ENCODE measurements around the gene NR5A1.

Gene NR5A1

GRCh38 chr9:124514125-124514524, 6.9 kb upstream of the NR5A1 start:
- no peak for DNase-seq (ENCODE audit: low spot score)

- no peak for DNase-seq (ENCODE audit: low spot score)
These were observed 6.3 kb upstream of the NR5A1 start for GRCh38 chr9:124513376-124513994.

GRCh38 chr9:124512806-124513204, 5.6 kb upstream of the NR5A1 start:
- DNase-seq (ENCODE audit: low spot score): no peak

- DNase-seq (ENCODE audit: low spot score): no peak
These were observed 4.9 kb upstream of the NR5A1 start for GRCh38 chr9:124511891-124512805.

DNA sequence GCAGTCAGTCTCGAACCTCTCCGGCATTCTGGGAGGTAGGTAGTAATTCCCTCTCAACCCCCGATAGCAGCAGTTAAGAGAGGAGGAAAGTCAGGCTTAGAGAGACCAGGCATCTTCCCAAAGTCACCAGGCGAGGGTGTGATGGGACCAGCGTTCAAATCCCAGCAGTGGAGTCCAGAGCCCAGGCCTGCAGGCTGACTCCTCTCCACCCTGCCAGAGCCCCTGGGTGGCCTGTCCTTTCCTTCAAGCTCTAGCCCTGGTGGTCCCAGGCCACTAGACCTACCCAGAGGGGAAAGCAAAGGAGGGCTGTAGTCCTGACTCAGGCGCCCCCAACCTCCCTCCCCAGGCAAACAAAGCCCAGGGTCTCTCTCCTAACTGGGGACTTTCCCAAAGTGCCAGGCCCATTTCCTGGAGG, 4.2 kb upstream of the NR5A1 start:
- DNase-seq (ENCODE audit: low spot score): no peak

- peak; percentile 18 for DNase-seq (ENCODE audit: low spot score)
These were observed 3.6 kb upstream of the NR5A1 start for GRCh38 chr9:124510650-124511425.

DNA sequence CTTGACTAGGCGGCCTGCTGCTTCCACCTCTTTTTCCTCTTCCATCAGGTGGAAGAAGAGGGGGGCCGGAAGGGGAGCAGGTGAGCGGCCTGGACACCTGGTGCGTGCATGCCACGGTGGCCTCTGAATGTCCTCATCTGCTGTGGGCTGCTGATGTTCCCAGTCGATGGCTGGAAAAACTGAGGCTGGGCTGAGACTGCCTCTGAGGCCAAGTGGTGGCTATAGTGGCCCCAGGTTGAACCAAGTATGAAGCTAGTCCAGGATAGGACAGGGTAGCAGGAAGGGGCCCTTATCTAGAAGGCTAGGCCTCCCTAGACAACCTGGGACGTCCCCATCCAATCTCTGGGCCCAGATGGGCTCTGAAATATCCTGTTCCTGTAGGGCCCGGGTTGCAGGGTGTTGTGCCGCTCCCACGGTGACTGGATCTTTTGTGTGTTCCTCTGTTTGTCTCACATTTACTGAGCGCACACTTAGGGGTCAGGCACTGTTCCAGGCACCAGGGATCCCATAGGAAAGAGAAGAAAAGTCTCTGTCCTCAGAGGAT, 753 bp upstream of the NR5A1 start:
- no peak for DNase-seq (ENCODE audit: low spot score)

DNA sequence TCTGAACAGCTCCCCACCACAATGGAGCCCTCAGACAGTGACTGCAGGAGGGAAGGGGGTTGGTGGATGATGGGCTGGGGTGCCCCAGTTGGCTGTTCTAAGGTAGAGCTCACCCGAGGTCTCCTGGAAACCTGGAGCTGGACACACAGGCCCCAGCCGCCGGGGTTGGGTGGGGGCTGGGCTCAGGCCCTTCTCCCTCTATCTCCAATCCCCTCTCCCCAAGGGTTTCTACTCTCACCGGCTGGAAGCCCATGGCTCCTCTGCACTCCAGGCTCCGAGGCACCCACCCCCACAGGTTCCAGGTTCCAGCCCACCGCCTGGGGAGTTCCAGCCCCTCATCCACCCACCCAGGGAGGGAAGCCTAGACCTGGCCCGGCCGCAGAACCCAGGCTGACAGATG, 766 bp downstream of the NR5A1 start:
- no peak for DNase-seq (ENCODE audit: low spot score)

- no peak for DNase-seq (ENCODE audit: low spot score)
These were observed 1.3 kb downstream of the NR5A1 start for GRCh38 chr9:124505901-124506346.

- DNase-seq (ENCODE audit: low spot score): no peak
These were observed 1.9 kb downstream of the NR5A1 start for GRCh38 chr9:124505006-124505900.

- no peak for DNase-seq (ENCODE audit: low spot score)
These were observed 2.6 kb downstream of the NR5A1 start for GRCh38 chr9:124504530-124505005.

- no peak for DNase-seq (ENCODE audit: low spot score)
These were observed 3.3 kb downstream of the NR5A1 start for GRCh38 chr9:124503713-124504529.

DNA sequence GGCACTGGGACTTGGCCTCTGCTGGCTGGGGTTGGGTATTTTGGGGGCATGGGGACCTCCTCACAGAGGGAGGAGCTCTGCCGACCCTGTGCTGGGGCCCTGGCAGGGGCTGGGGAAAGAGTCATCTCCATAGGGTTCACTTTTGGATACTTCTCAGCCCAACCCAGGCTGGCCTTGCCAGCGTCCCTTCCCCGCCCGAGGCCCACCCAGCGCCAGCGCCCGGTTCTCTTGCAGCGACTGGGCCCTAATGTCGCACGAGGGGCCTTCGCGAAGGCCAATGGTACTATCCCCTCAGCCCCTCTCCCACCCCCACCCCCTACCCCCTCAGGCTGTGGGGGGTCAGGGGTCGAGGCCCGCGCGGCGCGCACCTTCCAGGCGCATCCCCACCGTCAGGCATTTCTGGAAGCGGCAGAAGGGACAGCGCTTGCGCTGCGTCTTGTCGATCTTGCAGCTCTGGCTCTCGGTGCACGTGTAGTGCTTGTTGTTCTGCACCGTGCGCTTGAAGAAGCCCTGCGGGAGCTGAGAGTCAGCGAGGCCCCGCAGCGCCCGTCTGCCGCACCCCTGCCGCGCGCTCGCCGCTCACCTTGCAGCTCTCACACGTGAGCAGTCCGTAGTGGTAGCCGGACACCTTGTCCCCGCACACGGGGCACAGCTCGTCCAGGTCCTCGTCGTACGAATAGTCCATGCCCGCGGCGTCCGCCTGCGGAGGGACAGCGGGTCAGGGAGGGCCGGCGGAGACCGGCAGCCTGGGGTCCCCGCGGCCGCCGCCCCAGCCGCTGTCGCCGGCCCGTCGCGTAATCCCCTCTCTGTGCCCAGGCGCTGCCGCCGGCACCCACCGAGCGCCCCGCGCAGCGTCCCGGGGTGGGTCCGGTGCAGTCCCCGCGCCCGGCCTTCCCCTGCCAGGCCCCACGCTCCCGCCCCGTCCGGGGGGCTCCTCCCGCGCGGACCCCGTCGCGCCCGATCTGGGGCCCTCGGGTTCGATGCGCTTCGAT, 4.2 kb downstream of the NR5A1 start:
- DNase-seq (ENCODE audit: low spot score): no peak

DNA sequence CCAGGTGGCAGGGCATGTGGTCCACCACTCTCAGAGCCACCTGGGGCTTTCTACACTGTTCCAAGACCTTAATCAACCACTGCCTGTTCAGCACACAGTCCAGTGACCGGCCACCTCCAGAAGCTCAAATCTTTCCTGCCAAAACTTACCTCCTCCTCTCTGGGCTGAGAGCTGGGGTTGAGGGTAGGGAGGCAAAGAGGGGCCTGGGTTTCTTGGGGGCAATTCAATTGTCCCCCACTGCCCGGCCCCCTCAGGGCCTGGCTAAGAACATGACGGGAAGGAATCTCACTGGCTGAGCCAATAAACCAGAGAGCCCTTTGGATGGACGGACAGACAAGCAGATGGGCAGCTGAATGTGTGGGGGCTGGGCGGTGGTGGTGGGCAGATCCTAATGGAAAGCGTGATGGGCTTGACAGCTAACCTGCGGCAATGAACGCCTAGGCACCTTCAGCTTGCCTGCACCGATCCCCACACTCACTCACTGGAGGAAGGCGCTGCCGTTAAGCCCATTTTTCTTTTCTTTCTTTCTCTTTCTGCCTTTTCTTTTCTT, 5.4 kb downstream of the NR5A1 start:
- DNase-seq (ENCODE audit: low spot score): no peak

DNA sequence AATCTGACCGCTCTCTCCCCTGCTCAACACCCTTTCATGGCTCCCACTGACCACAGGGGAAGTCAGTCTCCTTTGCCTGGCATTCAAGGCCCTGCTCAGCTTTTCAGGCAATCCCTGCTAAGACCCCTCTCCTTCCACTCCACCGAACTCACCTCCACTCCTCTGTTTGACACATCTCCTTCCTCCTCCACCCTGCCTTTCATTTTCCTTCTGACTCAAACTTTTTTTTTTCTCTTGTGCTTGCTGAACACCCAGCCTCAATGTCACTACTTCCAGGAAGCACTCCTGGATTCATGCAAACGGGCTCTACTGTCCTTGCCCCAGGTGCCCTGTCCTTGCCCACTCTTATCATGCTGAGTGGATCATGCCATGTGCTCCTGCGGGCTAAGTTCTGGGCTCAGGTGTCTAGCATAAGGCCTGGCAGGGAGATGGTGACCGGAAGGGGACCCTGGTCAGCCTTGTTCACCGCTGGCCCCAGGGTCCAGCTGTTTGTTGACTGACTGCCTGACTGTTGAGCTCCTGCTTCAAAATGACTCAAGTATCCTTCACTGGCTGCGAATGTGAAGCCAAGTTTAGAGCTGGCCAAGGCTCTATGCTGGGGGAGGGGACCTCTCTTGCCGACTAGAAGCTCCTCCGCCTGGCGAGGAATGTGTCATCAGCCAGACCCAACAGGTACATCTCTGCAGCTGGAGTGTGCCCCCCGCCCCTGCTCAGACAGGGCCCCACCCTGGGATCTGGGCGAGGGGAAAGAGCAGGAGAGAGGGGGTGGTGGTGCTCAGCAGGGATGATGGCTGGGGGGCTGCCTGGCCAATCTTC, 6.2 kb downstream of the NR5A1 start:
- DNase-seq (ENCODE audit: low spot score): no peak

DNA sequence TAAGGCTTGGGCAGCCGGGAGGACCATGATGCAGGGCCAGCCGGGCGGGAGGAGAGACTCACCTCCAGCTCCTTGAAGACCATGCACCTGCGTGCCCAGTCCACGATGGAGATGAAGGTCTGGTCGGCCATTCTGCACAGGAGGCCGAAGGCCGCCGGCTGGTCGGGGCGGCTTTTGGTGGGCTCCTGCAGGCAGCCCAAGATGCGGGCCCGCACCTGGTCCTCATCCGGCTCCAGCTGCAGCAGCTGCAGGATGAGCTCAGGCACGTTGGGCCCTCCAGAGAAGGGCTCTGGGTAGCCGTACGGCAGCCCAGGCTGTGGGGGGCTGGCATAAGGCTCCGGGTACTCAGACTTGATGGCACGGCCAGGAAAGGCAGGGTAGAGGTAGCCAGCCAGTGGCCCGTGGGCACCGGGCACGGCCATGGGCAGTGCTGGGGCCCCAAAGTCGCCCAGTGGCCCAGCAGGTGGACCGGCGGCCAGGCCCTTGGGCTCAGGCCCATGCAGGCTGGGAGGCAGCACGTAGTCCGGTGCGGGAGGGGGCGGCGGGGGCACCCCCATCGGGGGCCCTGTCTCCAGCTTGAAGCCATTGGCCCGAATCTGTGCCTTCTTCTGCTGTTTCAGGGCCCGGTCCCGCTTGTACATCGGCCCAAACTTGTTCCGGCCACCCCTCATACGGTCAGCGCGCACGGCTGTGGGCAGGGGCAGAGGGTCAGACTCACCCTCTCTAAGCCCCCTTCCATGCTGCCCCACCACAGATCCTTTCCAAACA, 7.0 kb downstream of the NR5A1 start:
- no peak for DNase-seq (ENCODE audit: low spot score)

DNA sequence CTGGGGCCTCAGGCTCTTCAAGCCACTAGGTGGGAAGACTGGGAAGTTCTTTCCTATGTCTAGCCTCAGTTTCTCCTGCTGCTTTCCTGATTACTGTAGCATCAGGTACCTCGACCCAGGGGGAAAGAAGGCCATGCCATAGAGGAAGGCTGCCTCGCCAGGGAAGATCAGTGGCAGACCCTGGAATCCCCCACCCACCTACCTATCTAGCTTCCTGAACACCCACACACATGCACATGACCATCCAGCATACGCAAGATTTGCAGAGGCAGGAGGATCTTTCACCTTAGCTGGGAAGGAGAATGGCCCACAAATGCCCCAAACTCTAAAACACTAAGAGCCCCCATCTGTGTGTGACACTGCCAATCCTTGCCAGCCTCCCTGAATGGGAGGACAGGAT, 8.0 kb downstream of the NR5A1 start:
- DNase-seq (ENCODE audit: low spot score): no peak
